ENCODE measurements around the gene IL17RD.

GRCh38 chr3:57060089-57060821 is 104.9 kb downstream of the IL17RD start, which contains the start of gene SPATA12:
- TF ChIP-seq EZH2 (IDR thresholded peaks at IDR 0.05; ENCODE audit: insufficient read depth, poor library complexity, severe bottlenecking) (no peak), EZH2phosphoT487 (IDR thresholded peaks at IDR 0.05; ENCODE audit: insufficient read depth, low read depth) (no peak)

Data from GM23248 (cell line).